ENCODE measurements around the gene ABCG2.
"Not testable (repeated sequence)": the region's sequence is repeated elsewhere in the genome, so short reads cannot be mapped to it uniquely, and the experiment has no call there.

Gene ABCG2

DNA sequence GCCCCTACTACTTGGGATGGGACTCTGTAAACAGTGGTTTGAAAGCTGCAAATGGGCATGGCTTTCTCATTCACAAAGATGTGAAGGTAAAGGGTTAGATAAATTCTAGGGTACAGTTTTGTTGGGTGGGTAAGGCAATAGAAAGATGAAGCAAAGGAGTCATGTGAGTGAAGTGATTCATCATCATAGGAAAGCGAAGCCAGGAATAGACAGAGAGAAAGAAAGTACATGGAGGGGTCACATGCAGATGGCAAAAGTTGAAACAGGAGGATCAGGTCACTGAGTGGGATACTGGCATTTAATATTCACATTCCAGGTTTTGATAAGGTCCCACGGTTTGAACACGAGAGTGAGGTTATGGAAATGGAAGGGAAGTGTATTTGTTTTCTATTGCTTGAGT is 8.2 kb upstream of the ABCG2 start:
- DNase-seq (ENCODE audit: low read depth, low spot score): no peak

DNA sequence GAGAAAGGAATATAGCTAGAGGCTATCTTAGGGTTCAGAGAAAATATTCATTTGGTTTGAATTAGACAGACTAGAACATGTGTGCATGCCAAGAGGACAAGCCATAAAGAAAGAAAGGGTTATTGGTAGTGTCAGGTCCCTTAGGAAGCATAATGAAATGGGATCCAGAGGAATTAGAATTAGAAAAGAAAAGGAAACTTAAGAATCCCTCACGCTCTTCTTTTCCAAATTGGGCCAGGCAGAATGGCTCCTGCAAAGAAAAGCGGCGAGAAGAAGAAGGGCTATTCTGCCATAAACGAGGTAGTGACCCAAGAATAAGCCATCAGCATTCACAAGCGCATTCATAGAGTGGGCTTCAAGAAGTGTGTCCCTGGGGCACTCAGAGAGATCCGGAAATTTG is 4.9 kb upstream of the ABCG2 start:
- no peak for DNase-seq (ENCODE audit: low read depth, low spot score)

DNA sequence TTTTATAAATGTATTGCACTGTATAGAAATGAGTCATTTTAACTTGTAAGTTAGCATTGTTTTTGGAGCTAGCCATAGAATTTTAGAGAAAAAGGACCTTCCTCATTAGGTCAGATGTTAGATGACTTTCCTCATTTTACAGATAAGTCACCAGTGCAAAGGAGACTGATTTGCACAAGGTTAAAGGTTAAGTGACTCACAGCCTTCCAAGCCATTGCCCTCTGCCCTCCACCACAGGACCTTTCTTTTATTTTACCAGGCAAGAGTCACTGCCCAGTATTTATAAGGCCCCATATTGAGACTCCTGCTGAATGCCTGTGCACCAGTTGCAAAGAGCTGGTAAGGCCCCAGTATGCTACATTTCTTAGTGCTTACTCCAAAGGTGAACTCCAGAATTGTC is 4.2 kb upstream of the ABCG2 start:
- no peak for DNase-seq (ENCODE audit: low read depth, low spot score)

DNA sequence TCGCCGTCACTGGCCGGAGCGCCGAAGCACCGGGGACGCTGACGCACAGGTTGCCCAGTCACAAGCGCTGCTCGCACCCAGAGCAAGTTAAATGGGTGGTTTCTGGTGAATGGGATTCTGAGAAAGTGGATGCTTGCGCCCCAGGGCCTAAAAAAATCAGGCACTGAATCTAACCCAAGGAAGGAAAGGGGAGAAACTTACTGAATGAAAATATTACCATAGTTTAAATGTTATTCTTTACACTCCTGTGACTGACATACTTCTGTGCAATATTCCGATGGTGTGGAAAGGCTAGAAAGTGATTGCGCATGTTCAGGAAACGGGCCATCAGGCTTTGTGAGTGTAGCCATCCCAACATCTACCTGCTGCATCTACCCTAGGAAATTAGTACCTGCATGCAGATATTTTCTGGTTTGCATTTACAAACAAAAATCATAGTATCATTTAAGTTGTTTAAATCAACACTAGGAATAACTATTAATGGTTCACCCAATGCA is 838 bp upstream of the ABCG2 start:
- no peak for DNase-seq (ENCODE audit: low read depth, low spot score)

DNA sequence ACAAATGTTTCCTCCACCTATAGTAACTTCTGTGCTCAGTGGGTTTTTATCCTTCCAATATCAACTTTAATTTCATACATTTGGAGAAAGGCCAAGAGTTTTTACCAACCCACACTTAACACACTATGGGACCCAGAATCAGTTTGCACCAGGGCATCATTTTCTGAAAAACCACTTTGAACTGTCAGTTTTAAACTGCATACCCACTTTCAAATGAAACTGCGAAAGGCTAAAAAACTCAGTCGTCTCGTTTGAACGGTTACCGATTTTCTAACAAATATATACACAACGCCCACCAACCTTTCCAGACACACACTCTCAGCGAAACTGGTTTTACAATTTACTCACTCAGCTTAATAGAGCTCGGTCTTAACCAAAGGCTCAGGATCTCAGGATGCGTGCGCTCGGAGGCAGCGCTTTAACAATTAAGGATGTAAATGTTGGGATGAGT is 376 bp downstream of the ABCG2 start:
- no peak for DNase-seq (ENCODE audit: low read depth, low spot score)

DNA sequence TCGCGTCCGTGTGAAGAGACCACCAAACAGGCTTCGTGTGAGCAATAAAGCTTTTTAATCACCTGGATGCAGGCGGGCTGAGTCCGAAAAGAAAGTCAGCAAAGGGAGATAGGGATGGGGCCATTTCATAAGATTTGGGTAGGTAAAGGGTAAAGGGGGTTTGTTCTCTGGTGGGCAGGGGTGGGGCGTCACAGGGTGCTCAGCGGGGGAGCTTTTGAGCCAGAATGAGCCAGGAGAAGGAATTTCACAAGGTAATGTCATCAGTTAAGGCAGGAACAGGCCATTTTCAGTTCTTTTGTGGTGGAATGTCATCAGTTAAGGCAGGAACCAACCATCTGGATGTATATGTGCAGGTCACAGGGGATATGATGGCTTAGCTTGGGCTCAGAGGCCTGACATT is 6.1 kb downstream of the ABCG2 start:
- not testable (repeated sequence) for DNase-seq (ENCODE audit: low read depth, low spot score)

DNA sequence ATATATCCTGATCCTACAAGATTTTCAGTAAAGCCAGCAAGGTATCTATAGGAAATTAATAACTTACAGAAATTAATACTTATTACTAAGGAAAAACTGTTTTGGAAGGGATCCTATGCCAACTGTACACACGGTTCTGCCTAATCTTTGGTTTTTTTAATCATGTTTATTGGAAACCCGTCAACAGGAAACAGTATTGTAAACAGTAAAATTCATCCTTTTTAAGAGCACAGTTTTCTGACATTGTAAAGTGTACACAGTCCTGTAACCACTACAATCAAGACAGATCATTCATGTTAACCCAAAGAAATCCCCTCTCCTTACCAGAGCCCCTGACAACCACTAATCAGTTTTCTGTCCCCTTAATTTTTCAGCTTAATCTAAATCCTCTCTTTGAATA is 9.9 kb downstream of the ABCG2 start:
- no peak for DNase-seq (ENCODE audit: low read depth, low spot score)

DNA sequence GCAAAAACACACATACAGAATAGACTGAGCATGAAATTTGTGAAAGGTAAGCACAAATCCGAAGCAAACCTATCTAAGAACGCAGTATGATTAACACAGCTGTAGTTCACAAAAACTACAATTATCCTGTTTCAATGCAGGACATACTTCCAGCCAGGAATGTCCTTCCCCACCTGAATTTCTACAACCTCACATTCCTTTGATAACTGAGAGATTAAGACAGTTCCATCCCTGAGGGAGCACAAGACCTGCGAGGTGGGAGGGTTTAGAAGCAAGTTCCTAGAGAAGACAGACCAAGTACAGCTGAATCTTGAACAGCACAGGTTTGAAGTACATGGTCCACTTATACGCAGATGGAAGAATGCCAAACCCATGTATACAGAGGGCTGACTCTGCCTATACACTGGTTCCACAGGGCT is 10.6 kb downstream of the ABCG2 start:
- no peak for DNase-seq (ENCODE audit: low read depth, low spot score)

DNA sequence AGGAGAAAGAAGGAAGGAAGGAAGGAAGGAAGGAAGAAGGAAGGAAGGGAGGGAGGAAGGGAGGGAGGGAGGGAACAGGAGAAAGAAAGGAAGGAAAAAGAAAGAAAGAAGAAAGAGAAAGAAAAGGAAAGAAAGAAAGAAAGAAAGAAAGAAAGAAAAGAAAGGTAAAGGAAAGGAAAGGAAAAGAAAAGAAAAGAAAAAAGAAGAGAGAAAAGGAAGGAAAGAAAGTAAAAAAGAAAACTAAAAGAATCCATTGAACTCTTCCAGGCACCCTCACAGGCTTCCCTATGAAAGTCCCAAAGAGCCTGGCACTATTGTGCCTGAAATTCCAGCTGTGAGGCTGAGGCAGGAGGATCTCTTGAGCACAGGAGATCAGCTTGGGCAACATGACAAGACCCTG is 11.5 kb downstream of the ABCG2 start:
- no peak for DNase-seq (ENCODE audit: low read depth, low spot score)

DNA sequence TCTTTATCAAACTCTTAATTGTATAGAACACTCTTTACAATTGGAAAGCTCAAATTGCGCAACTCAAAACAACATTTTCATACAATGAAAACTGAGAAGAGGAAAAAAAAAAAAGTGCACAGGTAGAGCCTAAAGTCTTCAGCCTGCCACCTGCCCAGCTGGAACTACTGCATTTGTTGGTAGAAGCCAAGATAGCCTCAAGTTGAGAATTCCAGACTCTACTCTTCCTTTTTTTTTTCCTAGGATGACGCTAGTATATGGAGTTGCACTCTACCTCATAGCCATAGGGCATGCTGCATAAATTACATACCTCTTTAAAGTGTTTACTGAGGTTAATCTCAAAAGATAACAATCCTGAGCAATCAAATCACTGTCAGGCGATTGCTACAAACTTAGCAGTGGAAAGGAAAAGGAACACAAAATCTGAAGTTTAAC is 13.6 kb downstream of the ABCG2 start:
- no peak for DNase-seq (ENCODE audit: low read depth, low spot score)

DNA sequence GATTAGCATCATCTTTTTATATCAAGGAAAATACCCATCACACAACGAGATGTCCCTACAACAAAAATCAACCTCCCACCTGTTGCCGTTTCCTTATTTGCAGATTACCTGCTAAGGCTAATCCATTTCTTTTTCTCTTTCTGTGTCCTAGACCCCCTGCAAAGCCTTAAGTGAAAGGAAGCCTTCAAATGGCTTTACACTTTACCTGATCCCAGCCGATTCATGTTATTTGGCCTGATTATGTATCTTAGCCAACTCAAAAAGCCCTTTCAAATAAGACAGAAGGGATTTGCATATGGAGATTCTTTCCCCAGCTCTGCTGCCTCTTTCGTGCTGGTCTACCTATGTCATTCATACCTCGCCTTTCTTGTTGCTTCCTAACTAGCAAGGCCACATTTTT is 14.4 kb downstream of the ABCG2 start:
- no peak for DNase-seq (ENCODE audit: low read depth, low spot score)

DNA sequence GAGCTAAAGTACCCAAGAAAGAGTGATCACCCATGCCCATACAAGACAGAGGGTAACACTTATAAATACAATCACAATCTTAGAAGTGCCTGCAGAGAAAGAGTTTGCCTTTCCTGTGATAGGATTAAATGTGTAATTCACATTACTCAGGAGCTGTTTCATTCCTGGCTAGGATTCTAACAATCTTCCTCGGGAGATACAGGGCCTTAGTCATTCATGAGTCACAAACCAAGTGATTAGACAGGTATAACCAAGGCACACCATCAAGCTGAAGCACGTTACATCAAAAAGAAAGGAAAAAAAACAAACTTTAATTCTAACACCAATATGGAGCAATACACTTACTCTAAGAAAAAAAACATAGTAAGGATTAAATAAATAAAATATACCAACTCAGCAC is 14.9 kb downstream of the ABCG2 start:
- no peak for DNase-seq (ENCODE audit: low read depth, low spot score)

DNA sequence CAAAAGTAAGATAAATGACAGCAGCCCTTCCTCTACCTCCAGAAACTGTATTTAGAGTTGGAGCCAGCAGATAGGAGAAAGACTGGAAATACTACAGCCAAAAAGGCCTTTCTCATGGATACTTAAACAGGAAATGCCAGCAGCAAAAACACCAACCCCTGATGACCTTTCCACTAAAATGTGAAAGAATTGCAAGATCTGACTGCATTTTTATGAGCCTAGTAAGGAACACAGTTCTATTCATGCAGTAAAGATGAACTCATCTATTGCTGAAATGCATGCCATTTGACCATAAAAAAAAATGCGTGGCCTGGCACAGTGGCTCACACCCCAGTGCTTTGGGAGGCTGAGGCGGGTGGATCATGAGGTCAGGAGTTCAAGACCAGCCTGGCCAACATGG is 19.9 kb downstream of the ABCG2 start:
- DNase-seq (ENCODE audit: low read depth, low spot score): no peak

DNA sequence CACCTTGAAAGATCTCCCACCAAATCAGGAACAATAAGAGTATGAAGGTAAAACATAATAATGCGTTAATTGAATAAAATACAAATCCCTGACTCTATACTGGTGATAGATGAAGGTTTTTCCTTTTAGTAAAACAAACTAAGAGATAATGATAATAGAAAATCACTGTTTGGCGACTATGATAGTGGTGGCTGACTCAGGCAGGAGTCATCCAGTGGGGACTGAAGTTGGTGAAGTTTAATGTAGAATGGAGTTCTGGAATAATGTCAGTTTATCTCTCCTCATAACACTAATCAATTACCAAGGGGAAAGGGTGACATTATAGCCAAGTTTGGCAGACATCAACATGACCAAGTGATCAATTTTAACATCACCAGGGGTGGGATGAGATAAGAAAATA is 21.3 kb downstream of the ABCG2 start:
- no peak for DNase-seq (ENCODE audit: low read depth, low spot score)

DNA sequence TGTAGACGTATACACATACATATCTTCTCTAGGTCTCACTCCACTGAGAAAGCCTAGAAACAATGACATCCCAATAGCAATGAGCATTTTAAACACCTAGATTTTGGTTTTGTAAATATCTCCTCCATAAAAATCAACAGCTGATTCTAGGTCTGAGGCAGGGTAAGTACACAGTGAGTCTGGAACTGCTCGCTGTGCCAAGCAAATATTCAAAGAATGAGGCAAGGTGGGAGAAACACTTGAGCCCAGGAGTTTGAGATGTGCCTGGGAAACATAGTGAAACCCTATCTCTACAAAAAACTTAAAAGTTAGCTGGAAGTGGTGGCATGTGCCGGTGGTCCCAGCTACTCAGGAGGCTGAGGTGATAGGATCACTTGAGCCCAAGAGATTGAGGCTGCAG is 22.2 kb downstream of the ABCG2 start:
- no peak for DNase-seq (ENCODE audit: low read depth, low spot score)

DNA sequence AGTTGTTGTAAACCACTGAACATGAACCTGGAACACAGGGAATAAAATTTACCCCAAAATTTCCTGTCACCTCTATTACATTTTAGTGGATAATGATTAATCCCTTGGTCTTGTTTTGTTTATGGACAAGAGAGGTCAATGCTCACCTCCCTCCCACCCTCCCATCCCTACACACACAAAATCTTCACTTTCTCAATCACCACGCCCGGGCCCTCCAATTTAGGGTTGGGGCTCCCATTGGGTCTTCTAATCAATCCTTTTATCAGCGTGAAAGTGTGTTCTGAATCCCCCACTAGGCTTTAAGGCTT is 23.1 kb downstream of the ABCG2 start:
- DNase-seq (ENCODE audit: low read depth, low spot score): no peak

DNA sequence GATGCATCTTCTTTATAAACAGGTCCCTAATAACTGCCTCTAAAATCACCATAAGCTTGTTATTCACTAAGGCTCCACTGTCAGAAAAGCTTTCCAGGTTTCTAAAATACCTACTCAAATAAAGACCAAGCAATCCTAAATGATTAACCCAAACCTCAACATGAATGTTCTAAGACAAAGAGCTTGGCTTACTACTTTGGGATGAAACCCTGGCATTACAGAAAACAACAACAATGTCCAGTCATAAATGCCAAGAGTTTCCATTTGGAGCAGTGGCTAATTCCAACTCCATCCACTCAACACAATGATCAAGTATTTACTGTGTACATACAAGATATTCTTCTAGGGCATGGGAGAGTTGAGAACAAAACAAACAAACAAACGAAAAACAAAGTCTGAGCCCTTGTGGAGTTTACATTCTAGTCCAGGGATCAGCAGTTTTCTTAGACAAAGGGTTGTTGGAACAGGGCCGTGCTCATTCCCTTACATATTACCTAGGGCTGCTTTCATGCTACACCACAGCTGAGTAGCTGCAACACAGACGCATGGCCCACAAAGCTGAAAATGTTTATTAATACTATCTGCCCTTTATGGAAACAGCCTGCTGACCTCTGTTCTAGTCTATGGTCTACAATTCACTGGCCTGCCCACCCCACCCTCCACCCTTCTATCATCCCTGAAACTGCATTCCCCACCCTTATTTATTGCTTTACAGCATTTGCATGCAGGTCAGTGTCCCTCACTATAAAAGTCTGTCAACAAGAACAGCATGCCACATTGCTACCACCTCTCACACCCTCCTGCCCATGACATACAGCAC is 23.7 kb downstream of the ABCG2 start:
- DNase-seq (ENCODE audit: low read depth, low spot score): no peak

DNA sequence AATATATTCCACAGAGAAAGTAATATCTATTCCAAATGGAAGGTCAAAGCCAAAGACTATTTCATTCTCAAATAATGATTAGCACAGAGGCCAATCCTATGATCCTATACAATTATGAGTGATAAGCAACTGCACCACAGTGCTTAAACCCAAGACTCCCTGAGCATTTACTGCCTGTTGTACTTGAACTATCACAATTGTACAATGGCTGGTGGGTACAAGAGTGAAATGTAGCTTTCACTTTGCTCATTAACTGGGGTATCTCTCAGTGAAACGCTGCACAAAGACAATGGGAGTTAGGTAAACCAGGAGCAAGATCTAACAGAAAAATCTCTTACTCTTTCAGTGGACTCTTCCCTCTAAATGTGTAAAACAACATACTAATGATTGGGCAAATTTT is 24.3 kb downstream of the ABCG2 start:
- DNase-seq (ENCODE audit: low read depth, low spot score): no peak

DNA sequence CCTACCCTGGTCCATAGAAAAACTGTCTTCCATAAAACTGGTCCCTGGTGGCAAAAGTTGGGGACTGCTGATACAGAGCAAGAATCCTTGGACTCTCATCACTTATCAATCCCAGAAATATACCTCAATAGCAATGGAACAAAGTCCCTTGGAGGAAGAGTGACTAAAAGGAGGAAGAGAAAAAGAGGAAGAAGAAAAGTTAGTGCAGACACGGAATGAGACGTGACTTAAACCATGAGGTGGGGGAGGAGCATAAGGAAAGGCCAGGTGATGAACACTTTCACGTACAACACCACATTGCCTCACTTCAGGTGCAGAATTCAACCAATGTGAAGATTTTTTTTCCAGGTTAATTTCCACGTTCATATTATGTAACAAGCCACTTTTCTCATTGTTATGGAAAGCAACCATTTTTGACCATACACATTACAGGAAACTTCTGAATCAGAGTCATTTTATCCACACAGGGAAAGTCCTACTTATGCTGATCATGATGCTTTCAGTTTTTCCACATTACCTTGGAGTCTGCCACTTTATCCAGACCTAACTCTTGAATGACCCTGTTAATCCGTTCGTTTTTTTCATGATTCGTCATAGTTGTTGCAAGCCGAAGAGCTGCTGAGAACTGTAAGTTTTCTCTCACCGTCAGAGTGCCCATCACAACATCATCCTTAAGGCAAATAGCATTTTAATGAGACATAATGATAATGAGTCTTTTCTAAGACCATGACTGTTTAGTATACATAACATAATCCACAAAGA is 27.7 kb downstream of the ABCG2 start:
- no peak for DNase-seq (ENCODE audit: low read depth, low spot score)

DNA sequence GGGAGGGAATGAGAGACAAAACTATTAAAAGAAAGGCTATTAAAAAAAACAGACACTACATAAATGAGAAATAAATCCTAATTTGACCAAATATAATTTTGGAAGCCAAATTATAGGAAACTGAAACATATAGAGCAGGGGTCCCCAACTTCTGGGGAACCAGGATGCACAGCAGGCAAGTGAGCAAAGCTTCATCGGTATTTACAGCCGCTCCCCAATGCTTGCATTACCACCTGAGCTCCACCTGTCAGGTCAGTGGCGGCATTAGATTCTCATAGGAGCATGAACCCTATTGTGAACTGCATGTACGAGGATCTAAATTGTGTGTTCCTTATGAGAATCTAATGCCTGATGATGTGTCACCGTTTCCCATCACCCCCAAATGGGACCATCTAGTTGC is 28.4 kb downstream of the ABCG2 start:
- DNase-seq (ENCODE audit: low read depth, low spot score): no peak

DNA sequence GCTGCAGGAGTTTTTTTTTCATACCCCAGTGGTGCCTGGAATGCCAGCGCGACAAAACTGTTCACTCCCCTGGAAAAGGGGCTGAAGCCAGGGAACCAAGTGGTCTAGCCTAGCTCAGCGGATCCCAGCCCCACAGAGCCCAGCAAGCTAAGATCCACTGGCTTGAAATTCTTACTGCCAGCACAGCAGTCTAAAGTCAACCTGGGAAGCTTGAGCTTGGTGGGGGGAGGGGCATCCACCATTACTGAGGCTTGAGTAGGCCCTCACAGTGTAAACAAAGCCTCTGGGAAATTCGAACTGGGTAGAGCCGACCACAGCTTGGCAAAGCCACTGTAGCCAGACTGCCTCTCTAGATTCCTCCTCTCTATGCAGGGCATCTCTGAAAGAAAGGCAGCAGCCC is 36.2 kb downstream of the ABCG2 start:
- not testable (repeated sequence) for DNase-seq (ENCODE audit: low read depth, low spot score)

DNA sequence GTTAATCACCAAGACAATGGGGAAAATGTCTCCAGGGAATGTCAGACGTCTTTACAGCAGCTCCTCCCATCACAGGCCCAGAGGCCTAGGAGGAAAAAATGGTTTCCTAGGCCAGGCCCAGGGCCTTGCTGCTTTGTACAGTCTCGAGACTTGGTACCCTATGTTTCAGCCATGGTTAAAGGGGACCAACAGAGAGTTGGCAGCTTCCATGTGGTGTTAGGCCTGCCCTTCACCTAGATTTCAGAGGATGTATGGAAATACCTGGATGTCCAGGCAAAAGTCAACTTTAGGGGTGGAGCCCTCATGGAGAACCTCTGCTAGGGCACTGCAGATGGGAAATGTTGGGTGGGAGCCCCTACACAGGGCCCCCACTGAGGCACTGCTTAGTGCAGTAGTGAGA is 38.5 kb downstream of the ABCG2 start:
- DNase-seq (ENCODE audit: low read depth, low spot score): no peak

DNA sequence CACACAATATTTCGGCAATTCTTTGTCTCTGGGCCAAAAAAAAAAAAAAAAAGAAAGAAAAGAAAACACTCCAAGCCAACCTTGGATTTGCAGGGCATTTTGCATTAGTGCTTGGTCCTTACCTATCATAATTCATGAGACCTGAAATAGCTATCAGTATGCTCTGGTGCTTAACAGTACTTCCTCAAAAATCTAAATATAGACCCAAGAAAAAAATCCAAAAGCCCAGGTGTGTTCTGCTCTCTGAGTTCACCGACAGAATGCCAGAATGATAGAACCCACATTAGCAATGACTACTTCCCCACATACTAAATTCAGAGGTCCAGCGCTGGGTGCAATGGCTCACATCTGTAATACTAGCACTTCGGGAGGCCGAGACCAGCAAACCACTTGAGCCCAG is 42.9 kb downstream of the ABCG2 start:
- no peak for DNase-seq (ENCODE audit: low read depth, low spot score)

Measured in smooth muscle cell of the brain vasculature (primary cell).